ENCODE measurements around the gene CNTNAP2.

Gene CNTNAP2

GRCh38 chr7:147510201-147510542, 1393.6 kb downstream of the CNTNAP2 start:
- H3K9me3 ChIP-seq (ENCODE audit: control insufficient read depth, insufficient read depth, low read depth, low read length), result no peaks in the 10 kb centered on the region
- TF ChIP-seq HIC1 (tag by site-specific recombination; IDR thresholded peaks at IDR 0.05) (no peak), YY2 (tag by site-specific recombination; IDR thresholded peaks at IDR 0.05) (no peak), ZNF311 (tag by site-specific recombination; IDR thresholded peaks at IDR 0.05; ENCODE audit: borderline replicate concordance) (no peak), ZNF514 (tag by site-specific recombination; IDR thresholded peaks at IDR 0.05) (no peak), ZNF670 (tag by site-specific recombination; IDR thresholded peaks at IDR 0.05; ENCODE audit: low read depth) (no peak), SP2 (tag by site-specific recombination; IDR thresholded peaks at IDR 0.05) (no peak), ZNF174 (tag by site-specific recombination; IDR thresholded peaks at IDR 0.05) (no peak), ZNF37A (tag by site-specific recombination; IDR thresholded peaks at IDR 0.05) (no peak), ZBTB10 (tag by site-specific recombination; IDR thresholded peaks at IDR 0.05) (no peak), ZFP69B (tag by site-specific recombination; IDR thresholded peaks at IDR 0.05) (no peak), ZNF155 (tag by site-specific recombination; IDR thresholded peaks at IDR 0.05) (no peak), ZNF223 (tag by site-specific recombination; IDR thresholded peaks at IDR 0.05) (no peak), ZNF792 (tag by site-specific recombination; IDR thresholded peaks at IDR 0.05) (no peak), SP7 (tag by site-specific recombination; IDR thresholded peaks at IDR 0.05) (no peak)
- ChIA-PET POLR2A (no interaction called here), CTCF (no interaction called here)
- no peaks in the 10 kb centered on the region for H3K36me3 ChIP-seq (ENCODE audit: control insufficient read depth in 2 of 2, insufficient read depth in 1 of 2, low read length in 2 of 2)
- H3K4me1 ChIP-seq (ENCODE audit: control insufficient read depth, insufficient read depth, low read length), result no peaks in the 10 kb centered on the region
- H3K27ac ChIP-seq (ENCODE audit: extremely low read depth, low read depth, low read length), result no peak overlapping the region
- no peak overlapping the region for H3K4me3 ChIP-seq (ENCODE audit: low read depth, low read length)

GRCh38 chr7:147510923-147511322, 1394.3 kb downstream of the CNTNAP2 start:
- ChIA-PET CTCF (interaction anchor here (0.7 kb wide), 2 partner anchors 10 to 567 kb away, joined by 3 to 5 read pairs; no protein-coding TSS in a partner anchor), POLR2A (no interaction called here)
- H3K4me1 ChIP-seq (ENCODE audit: control insufficient read depth, insufficient read depth, low read length), result no peaks in the 10 kb centered on the region
- H3K36me3 ChIP-seq (ENCODE audit: control insufficient read depth in 2 of 2, insufficient read depth in 1 of 2, low read length in 2 of 2), result no peaks in the 10 kb centered on the region
- no peak overlapping the region for H3K4me3 ChIP-seq (ENCODE audit: low read depth, low read length)
- TF ChIP-seq ZNF19 (tag by site-specific recombination; IDR thresholded peaks at IDR 0.05; ENCODE audit: low read depth), result no peak
- TF ChIP-seq INSM2 (tag by site-specific recombination; IDR thresholded peaks at IDR 0.05), result no peak
- no peak for TF ChIP-seq ZBTB48 (tag by site-specific recombination; IDR thresholded peaks at IDR 0.05)
- TF ChIP-seq ZNF768 (tag by site-specific recombination; IDR thresholded peaks at IDR 0.05), result no peak
- no peak for TF ChIP-seq ZNF585B (tag by site-specific recombination; IDR thresholded peaks at IDR 0.05)
- TF ChIP-seq ZNF140 (tag by site-specific recombination; IDR thresholded peaks at IDR 0.05), result no peak
- no peak for TF ChIP-seq ATF2 (tag by site-specific recombination; IDR thresholded peaks at IDR 0.05; ENCODE audit: low read depth)
- no peak for TF ChIP-seq SCRT1 (tag by site-specific recombination; IDR thresholded peaks at IDR 0.05; ENCODE audit: borderline replicate concordance)
- no peak for TF ChIP-seq GLIS2 (tag by site-specific recombination; IDR thresholded peaks at IDR 0.05)
- no peak for TF ChIP-seq ZNF2 (tag by site-specific recombination; IDR thresholded peaks at IDR 0.05)
- TF ChIP-seq BCL11A (tag by site-specific recombination; IDR thresholded peaks at IDR 0.05; ENCODE audit: low read depth), result no peak
- no peak for TF ChIP-seq KLF9 (tag by site-specific recombination; IDR thresholded peaks at IDR 0.05; ENCODE audit: low read depth)
- TF ChIP-seq ZNF423 (tag by site-specific recombination; IDR thresholded peaks at IDR 0.05), result no peak
- TF ChIP-seq ZNF112 (tag by site-specific recombination; IDR thresholded peaks at IDR 0.05), result no peak
- TF ChIP-seq ZNF560 (tag by site-specific recombination; IDR thresholded peaks at IDR 0.05; ENCODE audit: borderline replicate concordance), result no peak
- no peak for TF ChIP-seq ZNF624 (tag by site-specific recombination; IDR thresholded peaks at IDR 0.05)
- TF ChIP-seq KLF10 (tag by site-specific recombination; IDR thresholded peaks at IDR 0.05), result no peak
- H3K9me3 ChIP-seq (ENCODE audit: control insufficient read depth, insufficient read depth, low read depth, low read length), result no peaks in the 10 kb centered on the region
- no peak overlapping the region for H3K27ac ChIP-seq (ENCODE audit: extremely low read depth, low read depth, low read length)
